Panc1 (cell line): ENCODE measurements around the gene FAM20A. TPM values are rescaled to one million over a fixed set of nuclear protein-coding genes. Genes with fewer than 3 reads are reported as not detected.

Experiments used
- ATAC-seq: fragments of 200-7000 bp; cut with Tn5 transposase; 2 replicates; pipeline ENCODE4 v1.9.1; 2020; ENCODE audit warnings: mild to moderate bottlenecking, moderate library complexity
- BruUV-seq: library from RNA; stranded (reverse); fragments of 400-500 nt; replicated peaks from 2 replicates; lab custom pipeline; 2021; lab: Mats Ljungman, UMichigan
- CTCF ChIA-PET: fragments of 300-600 bp; sonication (Branson Sonifier 250); formaldehyde crosslinking; loops from one replicate; lab custom pipeline; 2022; ENCODE audit warnings: antibody characterized with exemption; lab: Charles Lee
- POLR2A ChIA-PET: fragments of 300-600 bp; sonication (Branson Sonifier 250); formaldehyde crosslinking; loops from one replicate; lab custom pipeline; 2022; ENCODE audit warnings: antibody characterized with exemption; lab: Charles Lee
- DNase-seq: peaks from one replicate; pipeline ENCODE4 v3.0.0-alpha.2; 2010; ENCODE audit warnings: low read depth, low spot score
- H3K27ac ChIP-seq: 2 replicates; pipeline ENCODE4 v1.5.1; 2011; ENCODE audit warnings: mild to moderate bottlenecking, low read length, inconsistent platforms
- H3K27me3 ChIP-seq: fragments of 200-500 bp; sonication (Bioruptor generic); 2 replicates; pipeline ENCODE4 v1.6.0; 2014; ENCODE audit warnings: low read length, inconsistent platforms; ENCODE audit not compliant: control insufficient read depth, insufficient read depth
- H3K36me3 ChIP-seq: fragments of 200-500 bp; sonication (Bioruptor generic); 2 replicates; pipeline ENCODE4 v1.5.1; 2014; ENCODE audit warnings: inconsistent platforms, mild to moderate bottlenecking, low read length, moderate library complexity; ENCODE audit not compliant: control insufficient read depth, insufficient read depth
- H3K4me1 ChIP-seq: 2 replicates; pipeline ENCODE4 v1.5.1; 2011; ENCODE audit warnings: inconsistent platforms, mild to moderate bottlenecking, low read length, moderate library complexity; ENCODE audit not compliant: control insufficient read depth, insufficient read depth
- H3K4me3 ChIP-seq, 2 experiments: 2 replicates each; pipeline ENCODE4 v1.5.1; 2011 to 2012; ENCODE audit warnings: low read depth in 2 of 2, low read length in 2 of 2, mild to moderate bottlenecking in 2 of 2, inconsistent platforms in 1 of 2, moderate library complexity in 1 of 2
- H3K9me3 ChIP-seq: fragments of 200-500 bp; sonication (Bioruptor generic); 2 replicates; pipeline ENCODE4 v1.5.1; 2014; ENCODE audit warnings: low read depth, mild to moderate bottlenecking, inconsistent platforms, low read length, moderate library complexity; ENCODE audit not compliant: control insufficient read depth, insufficient read depth
- CTCF ChIP-seq: fragments of 450-650 bp; IDR thresholded peaks from 2 replicates; pipeline ENCODE4 v1.5.1; 2017; ENCODE audit warnings: mild to moderate bottlenecking
- POLR2AphosphoS5 ChIP-seq: IDR thresholded peaks from 2 replicates; pipeline ENCODE4 v1.6.1; 2012; ENCODE audit warnings: mild to moderate bottlenecking, low read depth, low read length, moderate library complexity
- SIN3A ChIP-seq: IDR thresholded peaks from 2 replicates; pipeline ENCODE4 v1.6.1; 2012; ENCODE audit warnings: low read depth, mild to moderate bottlenecking, low read length, moderate library complexity, borderline replicate concordance; ENCODE audit not compliant: insufficient read depth
- TCF7L2 ChIP-seq: IDR thresholded peaks from 2 replicates; pipeline ENCODE4 v1.6.1; 2011; ENCODE audit warnings: mild to moderate bottlenecking, low read depth, low read length, inconsistent platforms
- in situ Hi-C: cut with HindIII; loops from 2 replicates; pipeline ENCODE4 v1.10.0; 2016; ENCODE audit warnings: low sequenced_read_pairs, low pct_unique_long_range_greater_than_20kb
- intact Hi-C: fragments of 100-400 bp; cut with micrococcal nuclease; formaldehyde crosslinking; loops from one replicate; pipeline ENCODE4 v1.10.0; 2022; ENCODE audit not compliant: unreplicated experiment
- total RNA-seq: library from RNA; stranded (reverse); gene quantifications from one replicate; pipeline ENCODE4 v1.2.1, GENCODE V29; 2021; ENCODE audit not compliant: unreplicated experiment
- TF ChIP-seq, protein P1 (sequence below), 2 experiments: IDR thresholded peaks; 2 replicates each; pipeline ENCODE4 v1.6.1; 2011 to 2012; ENCODE audit warnings: low read depth in 2 of 2, control low read depth in 1 of 2, low read length in 1 of 2, mild to moderate bottlenecking in 1 of 2, moderate library complexity in 1 of 2; ENCODE audit not compliant: insufficient read depth in 1 of 2

FAM20A gene
- total RNA-seq, 1 experiment from 2014 or later = 0.44 TPM

DNA sequence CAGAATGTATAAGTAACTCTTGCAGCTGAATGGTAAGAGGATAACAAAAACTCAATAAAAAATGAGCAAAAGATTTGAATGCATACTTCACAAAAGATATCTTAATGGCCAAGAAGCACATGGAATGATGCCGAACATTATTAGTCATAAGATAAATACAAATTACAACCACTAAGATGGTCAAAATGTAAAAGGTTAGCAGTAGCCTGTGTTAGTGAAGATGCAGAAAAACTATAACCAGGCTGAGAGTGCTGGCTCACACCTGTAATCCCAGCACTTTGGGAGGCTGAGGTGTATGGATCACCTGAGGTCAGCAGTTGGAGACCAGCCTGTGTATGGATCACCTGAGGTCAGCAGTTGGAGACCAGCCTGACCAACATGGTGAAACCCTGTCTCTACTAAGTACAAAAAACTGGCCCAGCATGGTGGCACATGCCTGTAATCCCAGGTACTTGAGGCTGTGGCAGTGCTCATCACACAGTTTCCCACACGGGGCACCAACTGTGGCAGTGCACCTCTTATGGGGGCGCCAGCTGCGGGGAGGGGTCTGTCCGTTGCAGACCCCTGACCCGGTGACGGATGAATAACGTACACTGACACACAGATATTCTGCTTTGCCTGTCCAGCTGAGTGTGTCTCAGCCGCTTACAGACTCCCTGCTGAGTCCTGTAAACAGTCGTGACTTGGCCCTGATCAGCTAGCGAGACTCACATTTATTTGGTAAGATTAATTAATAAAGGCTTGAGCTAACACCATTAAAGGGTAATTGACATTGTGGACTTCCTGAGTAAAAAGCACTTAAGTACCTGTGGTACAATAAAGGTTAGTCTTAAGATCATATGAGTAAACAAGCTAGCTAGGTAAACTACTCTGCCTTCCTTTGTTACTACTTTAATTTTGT lies 45.7 kb upstream of the FAM20A start:
- intact Hi-C loops (no loop called here), in situ Hi-C loops (no loop called here)
- Histone ChIP-seq H3K9me3 (no peaks in the 10 kb centered on the region), H3K4me1 (no peaks in the 10 kb centered on the region), H3K27me3 (peaks cover 2% of the 10 kb centered on the region), H3K36me3 (no peaks in the 10 kb centered on the region), H3K27ac (no peak overlapping the region), H3K4me3 (no peak overlapping the region)
- TF ChIP-seq TCF7L2 (no peak), SIN3A (no peak), POLR2AphosphoS5 (no peak), CTCF (no peak)
- TF ChIP-seq, protein P1, sequence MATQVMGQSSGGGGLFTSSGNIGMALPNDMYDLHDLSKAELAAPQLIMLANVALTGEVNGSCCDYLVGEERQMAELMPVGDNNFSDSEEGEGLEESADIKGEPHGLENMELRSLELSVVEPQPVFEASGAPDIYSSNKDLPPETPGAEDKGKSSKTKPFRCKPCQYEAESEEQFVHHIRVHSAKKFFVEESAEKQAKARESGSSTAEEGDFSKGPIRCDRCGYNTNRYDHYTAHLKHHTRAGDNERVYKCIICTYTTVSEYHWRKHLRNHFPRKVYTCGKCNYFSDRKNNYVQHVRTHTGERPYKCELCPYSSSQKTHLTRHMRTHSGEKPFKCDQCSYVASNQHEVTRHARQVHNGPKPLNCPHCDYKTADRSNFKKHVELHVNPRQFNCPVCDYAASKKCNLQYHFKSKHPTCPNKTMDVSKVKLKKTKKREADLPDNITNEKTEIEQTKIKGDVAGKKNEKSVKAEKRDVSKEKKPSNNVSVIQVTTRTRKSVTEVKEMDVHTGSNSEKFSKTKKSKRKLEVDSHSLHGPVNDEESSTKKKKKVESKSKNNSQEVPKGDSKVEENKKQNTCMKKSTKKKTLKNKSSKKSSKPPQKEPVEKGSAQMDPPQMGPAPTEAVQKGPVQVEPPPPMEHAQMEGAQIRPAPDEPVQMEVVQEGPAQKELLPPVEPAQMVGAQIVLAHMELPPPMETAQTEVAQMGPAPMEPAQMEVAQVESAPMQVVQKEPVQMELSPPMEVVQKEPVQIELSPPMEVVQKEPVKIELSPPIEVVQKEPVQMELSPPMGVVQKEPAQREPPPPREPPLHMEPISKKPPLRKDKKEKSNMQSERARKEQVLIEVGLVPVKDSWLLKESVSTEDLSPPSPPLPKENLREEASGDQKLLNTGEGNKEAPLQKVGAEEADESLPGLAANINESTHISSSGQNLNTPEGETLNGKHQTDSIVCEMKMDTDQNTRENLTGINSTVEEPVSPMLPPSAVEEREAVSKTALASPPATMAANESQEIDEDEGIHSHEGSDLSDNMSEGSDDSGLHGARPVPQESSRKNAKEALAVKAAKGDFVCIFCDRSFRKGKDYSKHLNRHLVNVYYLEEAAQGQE (IDR thresholded peaks at IDR 0.05; ENCODE audit: insufficient read depth in 1 of 2, low read depth in 2 of 2, low read length in 1 of 2) = no peak
- no peak for DNase-seq
- POLR2A ChIA-PET = no interaction called here
- no peak for ATAC-seq
- CTCF ChIA-PET = no interaction called here
- BruUV-seq = no TSS peak

GRCh38 chr17:68642118-68642412 lies 40.9 kb upstream of the FAM20A start:
- no TSS peak for BruUV-seq
- no peaks in the 10 kb centered on the region for H3K9me3 ChIP-seq

More at GRCh38 chr17:68642118-68642412, 40.9 kb upstream of the FAM20A start:
- in situ Hi-C loops = no loop called here
- ChIA-PET CTCF (no interaction called here), POLR2A (no interaction called here)
- Histone ChIP-seq H3K27me3 (peaks cover 2% of the 10 kb centered on the region), H3K36me3 (no peaks in the 10 kb centered on the region), H3K4me1 (no peaks in the 10 kb centered on the region), H3K27ac (no peak overlapping the region), H3K4me3 (no peak overlapping the region)
- intact Hi-C loops = no loop called here
- ATAC-seq (no peak), DNase-seq (no peak)
- TF ChIP-seq, protein P1 (IDR thresholded peaks at IDR 0.05; ENCODE audit: insufficient read depth in 1 of 2, low read depth in 2 of 2, low read length in 1 of 2) = no peak
- TF ChIP-seq TCF7L2 (no peak), SIN3A (no peak), POLR2AphosphoS5 (no peak), CTCF (no peak)
